ENCODE results near the gene HAPSTR1. TPM values are rescaled to one million over a fixed set of nuclear protein-coding genes. Genes with fewer than 3 reads are reported as not detected.

HAPSTR1 gene
- total and polyA plus RNA-seq, 2 of the 8 experiments (the other 6 are each of a cell fraction or from before 2014, with no cell fraction given) = 11.9 to 66.1 TPM

- TF ChIP-seq ASH2L (IDR thresholded peaks at IDR 0.05; ENCODE audit: low read length) = no peak
- TF ChIP-seq CREB1 (IDR thresholded peaks at IDR 0.05) = no peak
Observed at GRCh38 chr16:9102379-9102778, 10.9 kb downstream of the HAPSTR1 start (continued).

All from H1 (cell line).